Ishikawa (cell line): ENCODE data around the gene CHMP1A.

ENCODE experiments used
- CEBPB ChIP-seq: IDR thresholded peaks from 2 replicates; pipeline ENCODE4 v1.6.1; 2012
- EGR1 ChIP-seq: IDR thresholded peaks from 2 replicates; pipeline ENCODE4 v1.6.1; 2012

DNA sequence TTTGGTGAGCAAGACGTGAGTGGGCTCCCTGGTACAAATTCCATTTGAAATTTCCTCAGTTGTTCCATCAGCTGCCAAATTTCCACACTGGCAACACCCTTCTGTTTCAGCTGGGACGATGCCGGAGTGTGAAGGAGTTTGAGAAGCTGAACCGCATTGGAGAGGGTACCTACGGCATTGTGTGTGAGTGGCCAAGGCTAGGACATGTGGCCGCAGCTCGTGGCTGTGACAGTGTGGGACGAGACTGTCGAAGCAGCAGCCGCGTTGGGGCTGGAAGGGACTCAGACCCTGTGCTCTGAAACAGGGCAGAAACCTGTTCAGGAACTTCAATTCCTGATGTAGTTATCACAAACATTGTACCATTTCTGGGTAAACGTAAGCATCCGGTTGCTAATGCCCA is 31.6 kb upstream of the CHMP1A start:
- no peak for TF ChIP-seq CEBPB
- no peak for TF ChIP-seq EGR1
